Measurements from ENCODE around the gene PPM1A.

Gene PPM1A

DNA sequence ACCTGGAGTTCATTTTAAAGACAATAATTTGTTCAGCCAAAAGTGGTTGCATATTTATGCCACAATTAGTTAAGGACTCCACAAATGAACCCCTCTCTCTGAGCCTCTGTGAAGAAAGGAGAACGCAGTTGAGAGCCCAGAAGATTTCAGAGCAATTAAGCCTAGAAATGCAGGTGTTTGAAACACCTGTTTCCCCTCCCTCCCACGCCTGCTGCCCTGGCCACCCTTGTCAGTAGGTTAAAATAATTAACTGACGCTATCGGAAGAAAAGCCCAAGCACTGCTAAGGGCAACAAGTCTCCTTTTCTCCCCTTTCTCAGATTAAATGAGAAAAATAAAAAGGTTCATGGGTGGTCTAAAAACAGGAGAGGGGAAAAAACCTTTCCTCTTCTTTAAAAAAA, 99.2 kb downstream of the PPM1A start:
- no peak overlapping the region for H3K4me3 Mint-ChIP-seq

More for the DNA sequence above, 99.2 kb downstream of the PPM1A start:
- Mint-ChIP-seq H3K27ac (no peak overlapping the region), H3K9me3 (no peaks in the 10 kb centered on the region), H3K27me3 (peaks cover 1% of the 10 kb centered on the region), H3K4me1 (peaks cover 3% of the 10 kb centered on the region), H3K36me3 (no peaks in the 10 kb centered on the region)
